ENCODE data around the gene PF4V1.
A peak's percentile ranks its signal among the peaks of the same experiment; 100 is the strongest.

PF4V1 gene

GRCh38 chr4:73848183-73848777 is 4.8 kb upstream of the PF4V1 start:
- no peak for DNase-seq

DNA sequence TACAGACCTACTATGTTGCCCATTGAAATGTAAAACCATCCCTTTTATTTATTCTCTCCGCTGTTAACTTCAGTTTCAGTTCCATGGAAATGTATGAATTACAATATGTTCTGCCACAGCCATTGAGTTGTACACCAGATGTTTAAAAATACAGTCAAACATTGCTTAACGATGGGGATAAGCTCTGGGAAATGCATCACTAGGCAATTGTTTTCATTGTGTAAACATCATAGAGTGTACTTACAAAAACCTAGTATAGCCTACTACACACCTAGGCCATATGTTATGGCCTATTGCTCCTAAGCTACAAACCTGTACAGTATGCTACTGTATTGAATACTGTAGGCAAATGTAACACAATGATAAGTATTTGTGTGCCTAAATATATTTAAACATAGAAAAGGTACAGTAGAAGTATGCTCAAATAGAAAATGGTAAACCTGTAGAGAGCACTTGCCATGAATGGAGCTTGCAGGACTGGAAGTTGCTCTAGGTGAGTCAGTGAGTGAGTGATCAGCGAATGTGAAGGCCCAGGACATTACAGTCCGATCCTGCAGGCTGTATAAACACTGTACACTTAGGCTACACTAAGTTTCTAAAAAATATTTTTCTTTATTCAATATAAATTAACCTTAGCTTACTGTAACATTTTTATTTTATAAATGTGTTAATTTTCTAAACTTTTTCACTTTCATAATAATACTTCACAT is 2.7 kb upstream of the PF4V1 start:
- DNase-seq, result no peak

- no peak for DNase-seq
Observed at GRCh38 chr4:73851293-73851692, 1.8 kb upstream of the PF4V1 start.

DNA sequence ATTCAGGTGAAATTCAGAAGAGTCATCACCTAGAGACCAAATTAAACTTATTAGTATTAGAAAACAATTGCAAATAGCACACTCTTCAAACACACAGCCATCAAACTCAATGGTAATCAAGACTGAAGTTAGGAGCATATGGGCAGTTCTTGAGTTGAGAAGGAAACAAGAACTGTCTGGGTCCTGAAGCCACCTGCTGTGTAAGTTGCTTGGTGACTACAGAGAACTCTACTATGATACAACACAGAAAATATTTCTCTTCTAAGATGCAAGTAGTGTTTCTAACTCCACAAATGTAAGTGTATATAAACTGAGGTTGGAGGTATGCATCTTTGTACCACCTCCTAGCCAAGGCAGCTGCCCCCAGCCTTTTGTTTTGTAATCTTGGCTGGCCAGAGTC is 325 bp upstream of the PF4V1 start:
- DNase-seq, result no peak

- no peak for DNase-seq
Observed at GRCh38 chr4:73853718-73854473, 800 bp downstream of the PF4V1 start.

DNA sequence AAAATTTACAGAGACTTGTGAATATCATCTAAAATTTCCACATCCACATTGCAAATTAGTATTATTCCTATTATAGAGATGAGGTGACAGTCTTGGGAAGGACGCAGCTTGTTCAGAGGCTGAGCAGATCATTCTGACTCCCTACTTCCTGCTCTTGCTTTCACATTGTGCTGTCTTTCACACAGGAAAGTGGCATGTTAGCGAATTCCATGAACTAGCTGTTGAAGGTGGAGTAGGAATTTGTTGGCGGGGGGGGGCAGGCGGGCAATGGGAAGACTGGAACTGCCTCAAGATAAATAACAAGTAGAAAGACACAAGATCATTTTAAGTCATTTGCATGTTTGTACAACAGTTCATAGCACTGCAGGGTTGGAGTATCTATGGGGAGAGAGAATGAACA is 2.3 kb downstream of the PF4V1 start:
- DNase-seq, result no peak

DNA sequence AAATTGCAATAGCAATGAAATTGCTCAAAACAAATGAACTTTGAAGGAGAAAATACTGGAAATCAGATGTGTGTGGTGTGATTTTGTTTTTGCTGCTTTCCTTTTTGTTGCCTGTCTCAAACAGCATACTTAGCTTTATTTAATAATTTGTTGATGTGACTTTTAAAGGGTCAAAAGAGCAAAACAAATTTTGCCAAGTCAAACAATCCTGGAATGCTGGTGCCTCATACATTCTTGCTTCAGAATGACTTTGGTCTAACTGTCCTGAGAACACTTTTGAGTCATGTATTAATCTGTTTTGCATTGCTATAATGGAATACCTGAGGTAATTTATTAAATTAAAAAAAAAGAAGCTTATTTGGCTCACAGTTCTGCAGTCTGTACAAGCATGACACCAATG is 3.4 kb downstream of the PF4V1 start:
- peak; percentile 61 for DNase-seq

DNA sequence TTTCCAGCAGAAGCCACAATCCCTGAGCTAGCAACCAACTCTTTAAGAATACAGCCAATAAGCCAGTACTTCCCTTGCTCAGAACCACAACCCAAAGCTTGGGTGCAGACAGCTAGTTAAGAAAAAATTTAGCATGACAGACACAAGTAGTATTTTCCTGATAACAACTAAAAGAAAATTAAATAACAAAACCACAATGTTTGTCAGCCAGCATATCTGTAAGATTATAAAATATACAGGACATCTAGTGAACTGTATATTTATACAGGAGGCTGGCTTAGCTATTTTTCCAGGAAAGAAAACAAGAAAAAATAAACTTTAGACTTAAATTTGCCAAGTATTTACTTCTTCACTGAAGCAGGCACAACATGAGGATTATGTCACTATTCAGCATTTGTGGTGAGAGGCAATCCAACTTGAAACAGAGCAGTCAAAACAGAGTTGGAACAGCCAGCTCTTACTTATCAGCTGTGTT is 6.6 kb downstream of the PF4V1 start:
- DNase-seq, result peak; percentile 47

GRCh38 chr4:73860181-73860580 is 7.1 kb downstream of the PF4V1 start:
- no peak for DNase-seq

- DNase-seq, result no peak
Observed at GRCh38 chr4:73860917-73861316, 7.8 kb downstream of the PF4V1 start.

GRCh38 chr4:73862322-73862721 is 9.2 kb downstream of the PF4V1 start:
- DNase-seq, result no peak

DNA sequence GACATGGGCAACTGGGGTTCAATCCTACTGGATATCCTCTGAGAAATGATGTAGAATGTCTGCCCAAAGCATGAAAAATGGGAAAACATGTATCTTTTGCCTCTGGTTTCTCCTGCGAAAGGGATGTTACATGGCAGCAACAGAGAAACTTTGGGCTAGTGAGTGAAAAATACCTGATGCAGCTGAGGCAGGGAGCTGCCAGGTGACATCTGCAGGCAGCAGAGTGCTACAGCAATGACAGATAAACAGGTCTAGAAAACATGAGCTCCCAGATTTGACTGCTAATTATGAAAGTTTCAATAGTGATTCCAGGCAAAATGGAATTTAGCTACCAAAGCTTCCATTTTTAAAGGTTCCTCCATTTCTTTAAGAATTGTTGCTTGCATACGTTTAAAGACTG is 11.3 kb downstream of the PF4V1 start:
- DNase-seq, result no peak

DNA sequence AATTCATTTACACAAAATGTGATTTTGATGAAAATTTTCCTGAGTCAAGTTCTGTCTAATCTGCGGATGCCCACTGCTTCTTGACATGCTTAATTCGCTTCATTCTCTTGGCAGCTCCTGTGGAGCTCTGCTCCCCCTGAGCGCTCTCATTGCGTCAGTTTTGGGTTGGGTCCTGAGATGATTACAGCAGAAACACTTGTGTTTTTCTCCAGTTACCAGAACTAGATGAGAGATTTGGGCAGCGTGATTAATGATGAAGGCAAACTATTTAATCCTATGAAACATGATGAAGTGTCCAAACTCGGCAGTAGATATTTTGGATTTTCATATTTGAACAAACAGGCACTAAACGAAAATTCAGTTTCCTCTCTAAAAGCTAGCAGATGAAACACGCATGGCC is 11.9 kb downstream of the PF4V1 start:
- no peak for DNase-seq

DNA sequence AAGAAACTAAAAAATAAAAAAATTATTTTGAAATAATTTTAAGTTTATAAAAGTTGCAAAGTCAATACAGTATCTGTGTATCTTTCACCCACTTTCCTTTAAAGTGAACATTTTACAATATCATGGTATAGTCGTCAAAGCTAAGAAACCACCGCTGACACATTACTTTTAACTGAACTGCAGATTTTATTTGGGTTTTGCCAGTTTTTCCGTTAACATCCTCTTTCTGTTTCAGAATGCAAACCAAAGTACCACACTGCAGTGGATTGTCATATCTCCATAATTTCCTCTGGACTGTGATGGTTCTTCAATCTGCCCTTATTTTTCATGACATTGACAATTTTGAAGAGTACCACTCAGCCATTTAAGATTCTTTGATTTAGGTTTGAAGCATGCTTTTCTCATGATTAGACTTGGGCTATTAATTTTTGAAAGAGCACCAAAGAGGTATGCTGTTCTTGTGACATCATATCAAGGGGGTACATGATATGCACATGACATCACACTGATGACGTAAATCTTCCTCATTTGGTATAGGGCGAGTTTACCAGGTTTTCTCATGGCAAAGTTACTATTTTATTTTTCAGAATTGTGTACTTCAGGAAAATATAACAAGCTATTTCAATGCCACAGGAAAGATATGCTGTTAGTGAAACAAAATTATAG is 12.5 kb downstream of the PF4V1 start:
- no peak for DNase-seq

- DNase-seq, result no peak
Observed at GRCh38 chr4:73866246-73866645, 13.2 kb downstream of the PF4V1 start.

- DNase-seq, result no peak
Observed at GRCh38 chr4:73867783-73868182, 14.7 kb downstream of the PF4V1 start.

- DNase-seq, result no peak
Observed at GRCh38 chr4:73868206-73869129, 15.4 kb downstream of the PF4V1 start.

GRCh38 chr4:73869130-73870055 is 16.3 kb downstream of the PF4V1 start, which contains the start of gene CXCL1:
Gene CXCL1 (plus strand): TSS chr4:73869393. CDS start chr4:73869471, 78 bp downstream.
- peak; percentile 61 for DNase-seq

- DNase-seq, result peak; percentile 25
Observed at GRCh38 chr4:73870260-73870659, 17.2 kb downstream of the PF4V1 start.

DNA sequence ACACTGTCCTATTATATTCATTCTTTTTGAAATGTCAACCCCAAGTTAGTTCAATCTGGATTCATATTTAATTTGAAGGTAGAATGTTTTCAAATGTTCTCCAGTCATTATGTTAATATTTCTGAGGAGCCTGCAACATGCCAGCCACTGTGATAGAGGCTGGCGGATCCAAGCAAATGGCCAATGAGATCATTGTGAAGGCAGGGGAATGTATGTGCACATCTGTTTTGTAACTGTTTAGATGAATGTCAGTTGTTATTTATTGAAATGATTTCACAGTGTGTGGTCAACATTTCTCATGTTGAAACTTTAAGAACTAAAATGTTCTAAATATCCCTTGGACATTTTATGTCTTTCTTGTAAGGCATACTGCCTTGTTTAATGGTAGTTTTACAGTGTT is 17.7 kb downstream of the PF4V1 start:
- no peak for DNase-seq
